Activated T-helper 17 cell treated with anti-CD3 and anti-CD28 coated beads, Interleukin-2, amount 50 U/mL, for 72 hours (primary cell): Measurements from ENCODE around the gene KCNG2. TPM values are rescaled to one million over a fixed set of nuclear protein-coding genes. Genes with fewer than 3 reads are reported as not detected.
A peak's percentile ranks its signal among the peaks of the same experiment; 100 is the strongest.

Source experiments
- ATAC-seq: fragments of 150-1000 bp; cut with Tn5 transposase; replicated peaks from 2 replicates; pipeline ENCODE4 v1.10.0; 2021; ENCODE audit warnings: mild to moderate bottlenecking, moderate library complexity
- H3K27ac Mint-ChIP-seq: one replicate; pipeline ENCODE4 v1.8.0; 2022; ENCODE audit warnings: mixed read lengths
- H3K27me3 Mint-ChIP-seq: one replicate; pipeline ENCODE4 v1.8.0; 2022; ENCODE audit warnings: mixed read lengths
- H3K36me3 Mint-ChIP-seq: one replicate; pipeline ENCODE4 v1.8.0; 2022; ENCODE audit warnings: low read depth, mild to moderate bottlenecking, mixed read lengths
- H3K4me1 Mint-ChIP-seq: one replicate; pipeline ENCODE4 v1.8.0; 2022; ENCODE audit warnings: mixed read lengths
- H3K4me3 Mint-ChIP-seq: one replicate; pipeline ENCODE4 v1.8.0; 2022; ENCODE audit warnings: mild to moderate bottlenecking, mixed read lengths
- H3K9me3 Mint-ChIP-seq: one replicate; pipeline ENCODE4 v1.8.0; 2022; ENCODE audit warnings: mixed read lengths
- total RNA-seq, 2 donors: library from RNA; stranded (reverse); gene quantifications; one replicate each; pipeline ENCODE4 v1.2.3, GENCODE V29; 2022

Gene KCNG2
- total RNA-seq, 2 donors from 2014 or later, result not detected

GRCh38 chr18:79887181-79888000, 89.7 kb downstream of the KCNG2 start:
- ATAC-seq, result no peak
- H3K4me3 Mint-ChIP-seq, result no peak overlapping the region
- H3K27me3 Mint-ChIP-seq, result no peaks in the 10 kb centered on the region
- H3K36me3 Mint-ChIP-seq, result no peaks in the 10 kb centered on the region
- peaks cover 5% of the 10 kb centered on the region for H3K4me1 Mint-ChIP-seq
- H3K27ac Mint-ChIP-seq, result no peak overlapping the region
- H3K9me3 Mint-ChIP-seq, result peaks cover 22% of the 10 kb centered on the region

DNA sequence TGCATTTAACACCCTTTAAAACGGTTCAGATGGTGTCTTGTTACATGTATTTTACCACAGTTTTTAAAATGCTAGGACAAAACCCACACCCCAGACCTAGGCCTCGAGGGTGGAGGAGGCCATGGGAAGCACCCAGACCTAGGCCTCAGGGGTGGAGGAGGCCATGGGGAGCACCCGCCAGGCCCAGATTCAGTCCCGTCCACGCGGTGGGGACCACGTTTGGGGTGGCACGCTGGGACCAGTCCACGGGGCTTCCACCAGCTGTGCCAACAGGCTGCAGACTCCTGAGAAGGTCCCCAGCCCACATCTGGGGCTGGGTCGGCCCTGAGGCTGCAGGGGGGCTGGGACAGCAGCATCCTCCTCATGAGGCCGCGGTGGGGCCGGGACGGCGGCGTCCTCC, 90.3 kb downstream of the KCNG2 start:
- Mint-ChIP-seq H3K27me3 (no peaks in the 10 kb centered on the region), H3K9me3 (peaks cover 29% of the 10 kb centered on the region), H3K36me3 (no peaks in the 10 kb centered on the region), H3K4me1 (peaks cover 5% of the 10 kb centered on the region), H3K4me3 (no peak overlapping the region), H3K27ac (no peak overlapping the region)
- no peak for ATAC-seq

GRCh38 chr18:79889569-79889968, 91.8 kb downstream of the KCNG2 start:
- Mint-ChIP-seq H3K4me3 (no peak overlapping the region), H3K36me3 (no peaks in the 10 kb centered on the region), H3K27me3 (no peaks in the 10 kb centered on the region), H3K4me1 (peaks cover 5% of the 10 kb centered on the region), H3K27ac (no peak overlapping the region), H3K9me3 (peaks cover 43% of the 10 kb centered on the region)
- ATAC-seq, result no peak

DNA sequence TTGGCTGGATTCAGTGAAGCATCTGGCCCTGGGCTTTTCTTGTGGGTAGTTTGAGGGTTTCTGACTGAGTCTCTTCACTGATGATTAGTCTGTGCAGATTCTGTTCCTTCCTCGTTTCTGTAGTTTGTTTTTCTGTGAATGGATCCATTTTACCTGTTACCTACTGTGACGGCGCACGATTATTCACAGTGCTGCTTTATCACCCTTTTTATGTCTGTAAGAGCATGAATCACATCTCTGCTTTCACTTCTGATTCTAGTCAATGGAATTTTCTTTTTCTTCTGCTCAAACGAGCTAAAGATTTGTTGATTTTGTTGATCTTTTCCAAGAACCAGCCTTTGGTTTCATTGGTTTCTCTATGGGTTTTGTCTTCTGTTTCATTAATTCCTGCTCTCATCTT, 92.9 kb downstream of the KCNG2 start:
- Mint-ChIP-seq H3K27ac (peak overlapping the region; percentile 46), H3K4me3 (peak overlapping the region; percentile 11), H3K4me1 (peaks cover 5% of the 10 kb centered on the region), H3K27me3 (no peaks in the 10 kb centered on the region), H3K9me3 (peaks cover 52% of the 10 kb centered on the region), H3K36me3 (no peaks in the 10 kb centered on the region)
- peak; percentile 99 for ATAC-seq

GRCh38 chr18:79896738-79897137, 99.0 kb downstream of the KCNG2 start:
- Mint-ChIP-seq H3K4me3 (no peak overlapping the region), H3K27me3 (no peaks in the 10 kb centered on the region), H3K9me3 (peaks cover 52% of the 10 kb centered on the region), H3K36me3 (no peaks in the 10 kb centered on the region), H3K4me1 (peaks cover 2% of the 10 kb centered on the region), H3K27ac (no peak overlapping the region)
- ATAC-seq, result no peak

DNA sequence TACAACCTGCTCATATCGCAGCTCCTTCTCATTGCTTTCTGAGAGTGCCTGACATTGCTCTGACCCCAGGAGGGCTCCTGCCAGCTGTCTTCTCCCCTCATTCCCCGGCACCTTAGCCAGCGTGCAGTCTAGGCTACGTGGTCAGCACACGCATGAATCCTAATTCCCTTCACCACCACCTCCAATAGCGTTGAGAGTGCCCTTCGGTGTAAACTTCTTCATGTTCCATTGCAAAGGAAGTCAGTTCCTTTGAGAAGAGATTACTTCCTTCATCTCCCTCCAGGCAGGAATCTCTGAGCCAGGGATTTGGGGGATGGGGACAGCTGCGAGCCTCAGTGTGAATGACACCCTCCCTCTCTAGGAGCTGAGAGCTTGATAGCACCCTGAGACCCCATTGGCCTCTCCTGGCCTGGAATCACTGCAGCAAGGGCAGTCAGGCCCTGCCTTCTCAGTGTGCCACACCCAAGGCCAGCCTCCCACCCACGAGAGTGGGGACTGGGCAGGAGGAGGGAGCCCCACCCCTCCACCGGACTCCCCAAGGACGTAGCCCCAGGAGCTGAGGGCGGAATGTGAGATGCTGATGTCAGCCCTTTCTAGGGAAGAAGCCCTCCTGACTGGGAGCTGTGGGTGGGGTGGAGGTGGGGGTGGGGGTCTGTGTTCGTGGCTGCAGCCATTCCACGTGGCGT, 100.3 kb downstream of the KCNG2 start:
- H3K27me3 Mint-ChIP-seq, result no peaks in the 10 kb centered on the region
- peaks cover 4% of the 10 kb centered on the region for H3K4me1 Mint-ChIP-seq
- H3K36me3 Mint-ChIP-seq, result peaks cover 5% of the 10 kb centered on the region
- no peak overlapping the region for H3K27ac Mint-ChIP-seq
- H3K9me3 Mint-ChIP-seq, result peaks cover 42% of the 10 kb centered on the region
- no peak overlapping the region for H3K4me3 Mint-ChIP-seq
- ATAC-seq, result no peak

DNA sequence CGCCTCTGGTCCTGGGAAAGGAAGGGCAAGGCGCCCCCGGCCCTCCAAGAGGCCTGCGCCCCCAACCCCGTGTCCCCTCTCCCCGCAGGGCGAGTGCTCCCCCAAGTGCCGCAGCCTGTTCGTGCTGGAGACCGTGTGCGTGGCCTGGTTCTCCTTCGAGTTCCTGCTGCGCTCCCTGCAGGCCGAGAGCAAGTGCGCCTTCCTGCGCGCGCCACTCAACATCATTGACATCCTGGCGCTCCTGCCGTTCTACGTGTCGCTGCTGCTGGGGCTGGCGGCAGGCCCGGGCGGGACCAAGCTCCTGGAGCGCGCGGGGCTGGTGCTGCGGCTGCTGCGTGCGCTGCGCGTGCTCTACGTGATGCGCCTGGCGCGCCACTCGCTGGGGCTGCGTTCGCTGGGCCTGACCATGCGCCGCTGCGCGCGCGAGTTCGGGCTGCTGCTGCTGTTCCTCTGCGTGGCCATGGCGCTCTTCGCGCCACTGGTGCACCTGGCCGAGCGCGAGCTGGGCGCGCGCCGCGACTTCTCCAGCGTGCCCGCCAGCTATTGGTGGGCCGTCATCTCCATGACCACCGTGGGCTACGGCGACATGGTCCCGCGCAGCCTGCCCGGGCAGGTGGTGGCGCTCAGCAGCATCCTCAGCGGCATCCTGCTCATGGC, 101.3 kb downstream of the KCNG2 start:
- Mint-ChIP-seq H3K4me1 (peaks cover 4% of the 10 kb centered on the region), H3K4me3 (no peak overlapping the region), H3K9me3 (peaks cover 32% of the 10 kb centered on the region), H3K27me3 (no peaks in the 10 kb centered on the region), H3K27ac (no peak overlapping the region), H3K36me3 (peaks cover 5% of the 10 kb centered on the region)
- no peak for ATAC-seq

- Mint-ChIP-seq H3K36me3 (peaks cover 5% of the 10 kb centered on the region), H3K4me3 (no peak overlapping the region), H3K4me1 (peaks cover 4% of the 10 kb centered on the region), H3K27me3 (no peaks in the 10 kb centered on the region), H3K9me3 (peaks cover 28% of the 10 kb centered on the region), H3K27ac (no peak overlapping the region)
- ATAC-seq, result no peak
Measured at GRCh38 chr18:79899609-79900445, 102.1 kb downstream of the KCNG2 start.

DNA sequence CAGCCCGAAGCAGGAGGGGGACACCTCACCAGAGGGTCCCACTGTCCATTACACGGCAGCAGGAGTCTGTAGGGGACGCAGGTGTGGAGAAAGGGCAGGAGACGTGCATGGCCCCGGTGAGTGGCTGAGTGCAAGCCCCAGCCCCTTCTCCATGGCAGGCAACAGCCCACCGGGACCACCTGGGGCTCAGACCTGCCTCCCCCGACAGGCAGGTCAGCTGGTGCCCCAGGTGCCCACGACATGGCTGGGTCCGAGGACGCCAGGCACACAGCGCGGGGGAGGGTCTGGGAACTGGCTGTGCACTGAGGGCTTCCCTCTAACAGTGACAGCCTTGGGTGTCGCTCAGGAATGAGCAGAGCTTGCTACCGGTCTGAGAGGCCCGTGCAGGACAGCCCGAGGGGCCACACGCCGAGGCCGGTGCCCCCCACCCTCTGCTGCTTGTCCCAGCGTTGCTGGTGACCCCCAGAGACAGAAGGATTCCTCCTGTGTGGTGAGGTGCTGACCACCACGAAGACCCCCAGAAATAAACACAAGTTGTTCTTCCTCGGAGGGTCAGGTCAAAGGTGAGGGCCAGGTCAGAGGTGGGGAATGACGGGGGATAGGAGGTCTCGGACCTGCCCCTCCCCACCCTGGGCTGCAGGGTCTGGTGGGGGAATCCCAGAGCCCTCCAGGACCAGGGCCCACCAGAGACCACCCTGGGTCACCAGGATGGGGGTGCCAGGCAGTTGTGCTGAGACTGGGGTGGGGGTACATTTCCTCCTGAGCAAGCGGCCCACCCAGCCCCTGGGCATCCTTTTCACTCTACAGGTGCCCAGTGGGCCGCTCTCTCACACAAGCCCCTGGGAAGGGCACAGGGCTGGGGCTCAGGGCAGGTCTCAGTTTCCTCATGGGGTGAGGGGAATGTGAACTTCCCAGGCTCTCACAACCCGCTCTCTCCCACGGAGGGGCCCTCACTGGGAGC, 103.2 kb downstream of the KCNG2 start:
- Mint-ChIP-seq H3K36me3 (peaks cover 5% of the 10 kb centered on the region), H3K27ac (no peak overlapping the region), H3K4me3 (no peak overlapping the region), H3K4me1 (peaks cover 4% of the 10 kb centered on the region), H3K27me3 (no peaks in the 10 kb centered on the region), H3K9me3 (peaks cover 18% of the 10 kb centered on the region)
- ATAC-seq, result no peak

DNA sequence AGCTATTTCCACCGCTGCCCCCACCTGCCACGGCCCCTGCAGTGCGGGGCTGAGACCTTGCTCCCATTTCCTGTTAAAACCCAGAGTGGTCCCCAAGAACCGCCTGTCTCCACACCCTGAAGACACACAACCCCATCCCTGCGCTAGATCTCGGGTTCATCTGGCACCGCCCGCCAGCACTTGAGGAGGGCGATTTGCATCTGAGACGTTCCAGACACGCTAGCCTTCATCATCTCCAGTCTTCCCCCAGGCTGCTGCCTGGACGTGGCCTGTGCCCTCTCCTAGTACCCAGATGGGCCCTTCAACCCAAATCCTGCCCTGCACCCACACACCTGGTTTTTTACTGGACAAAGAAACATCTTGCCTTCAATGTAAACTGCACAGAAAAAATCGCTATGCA, 103.9 kb downstream of the KCNG2 start:
- H3K9me3 Mint-ChIP-seq, result peaks cover 13% of the 10 kb centered on the region
- H3K27ac Mint-ChIP-seq, result no peak overlapping the region
- no peak overlapping the region for H3K4me3 Mint-ChIP-seq
- H3K36me3 Mint-ChIP-seq, result peaks cover 5% of the 10 kb centered on the region
- ATAC-seq, result no peak
- peaks cover 4% of the 10 kb centered on the region for H3K4me1 Mint-ChIP-seq
- H3K27me3 Mint-ChIP-seq, result no peaks in the 10 kb centered on the region

GRCh38 chr18:79902075-79902474, 104.3 kb downstream of the KCNG2 start:
- Mint-ChIP-seq H3K4me1 (peaks cover 4% of the 10 kb centered on the region), H3K9me3 (peaks cover 9% of the 10 kb centered on the region), H3K4me3 (no peak overlapping the region), H3K36me3 (peaks cover 5% of the 10 kb centered on the region), H3K27me3 (no peaks in the 10 kb centered on the region), H3K27ac (no peak overlapping the region)
- ATAC-seq, result no peak

DNA sequence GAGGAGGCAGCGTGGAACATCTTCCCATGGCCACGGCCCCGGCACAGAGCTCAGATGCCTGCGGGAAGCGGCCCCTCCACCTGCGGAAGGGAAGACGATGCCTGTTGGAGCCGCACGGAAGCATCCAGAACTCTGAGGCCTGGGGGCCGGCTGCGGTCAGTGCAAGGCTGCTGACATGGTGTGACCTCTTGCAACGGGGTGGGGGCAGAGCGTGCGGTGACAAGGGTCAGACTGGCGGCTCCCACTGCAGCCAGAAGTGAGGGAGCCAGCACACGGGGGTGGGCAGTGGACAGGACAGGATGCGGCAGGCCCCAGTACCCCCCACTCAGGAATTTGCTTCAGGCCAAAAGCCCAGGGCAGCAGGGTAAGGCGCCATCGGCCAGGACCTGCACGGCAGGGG, 104.9 kb downstream of the KCNG2 start:
- Mint-ChIP-seq H3K9me3 (peaks cover 4% of the 10 kb centered on the region), H3K27ac (no peak overlapping the region), H3K4me1 (peaks cover 4% of the 10 kb centered on the region), H3K4me3 (no peak overlapping the region), H3K27me3 (no peaks in the 10 kb centered on the region), H3K36me3 (peaks cover 6% of the 10 kb centered on the region)
- no peak for ATAC-seq

DNA sequence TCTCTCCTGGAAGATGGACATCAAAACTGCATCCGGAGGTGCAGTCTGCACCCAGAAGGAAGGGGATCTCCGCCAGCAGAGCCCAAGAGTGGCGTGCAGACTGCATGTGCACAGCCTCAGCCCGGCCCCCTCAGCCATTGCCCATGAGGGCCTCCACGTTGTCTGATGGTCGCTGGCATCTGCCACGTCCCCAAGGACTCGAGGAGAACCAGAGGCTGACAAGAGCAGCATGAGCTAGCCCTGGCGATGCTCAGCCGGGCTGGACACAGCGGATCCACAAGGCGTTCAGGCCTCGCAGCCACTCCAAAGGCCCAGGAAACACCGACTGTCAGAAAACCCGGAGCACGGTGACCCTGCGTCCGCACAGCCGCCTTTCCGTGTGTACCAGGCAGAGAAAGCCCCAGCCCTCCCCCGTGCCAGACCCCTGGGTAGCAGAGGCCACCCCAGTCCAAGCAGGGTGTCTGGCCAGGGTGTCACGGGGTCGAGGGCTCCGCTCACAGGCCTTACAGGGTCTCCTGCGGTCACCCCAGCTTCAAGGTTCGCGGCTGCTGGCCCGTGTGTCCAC, 105.4 kb downstream of the KCNG2 start:
- Mint-ChIP-seq H3K36me3 (peaks cover 12% of the 10 kb centered on the region), H3K4me1 (peaks cover 4% of the 10 kb centered on the region), H3K27ac (no peak overlapping the region), H3K4me3 (no peak overlapping the region), H3K27me3 (no peaks in the 10 kb centered on the region), H3K9me3 (no peaks in the 10 kb centered on the region)
- ATAC-seq, result no peak
